Trophoblast cell (in vitro differentiated cells and primary cell): Measurements from ENCODE around the gene FBLN5. TPM values are rescaled to one million over a fixed set of nuclear protein-coding genes. Genes with fewer than 3 reads are reported as not detected.

Experiments used
- DNase-seq, 2 donors: peaks; one replicate each; pipeline ENCODE4 v3.0.0-alpha.2; 2016
- H2AFZ ChIP-seq: 2 replicates; pipeline ENCODE4 v1.6.1; 2013; ENCODE audit warnings: low read length, moderate library complexity, mild to moderate bottlenecking; ENCODE audit not compliant: insufficient read depth, poor library complexity
- H2AK5ac ChIP-seq: 2 replicates; pipeline ENCODE4 v1.6.1; 2013; ENCODE audit warnings: mild to moderate bottlenecking, low read length
- H2BK120ac ChIP-seq: 2 replicates; pipeline ENCODE4 v1.6.1; 2013; ENCODE audit warnings: low read length, mild to moderate bottlenecking, moderate library complexity; ENCODE audit not compliant: insufficient read depth, poor library complexity
- H2BK12ac ChIP-seq: 2 replicates; pipeline ENCODE4 v1.6.1; 2013; ENCODE audit warnings: mild to moderate bottlenecking, low read length, moderate library complexity
- H2BK5ac ChIP-seq: 2 replicates; pipeline ENCODE4 v1.6.1; 2013; ENCODE audit warnings: low read length, low read depth, moderate library complexity, mild to moderate bottlenecking; ENCODE audit not compliant: poor library complexity
- H3K14ac ChIP-seq: 2 replicates; pipeline ENCODE4 v1.6.1; 2013; ENCODE audit warnings: mild to moderate bottlenecking, low read length
- H3K18ac ChIP-seq: 2 replicates; pipeline ENCODE4 v1.6.1; 2013; ENCODE audit warnings: mild to moderate bottlenecking, low read length
- H3K23ac ChIP-seq: 2 replicates; pipeline ENCODE4 v1.6.1; 2013; ENCODE audit warnings: low read length
- H3K27ac ChIP-seq: 2 replicates; pipeline ENCODE4 v1.5.1; 2013; ENCODE audit warnings: low read depth, mild to moderate bottlenecking, inconsistent platforms, low read length, moderate library complexity
- H3K27me3 ChIP-seq: 2 replicates; pipeline ENCODE4 v1.6.1; 2013; ENCODE audit warnings: inconsistent platforms, mild to moderate bottlenecking, low read length, moderate library complexity; ENCODE audit not compliant: insufficient read depth
- H3K36me3 ChIP-seq, 2 experiments: 1 replicate in 1 of 2; 2 replicates in 1 of 2; pipeline ENCODE4 v1.6.1; 2013; ENCODE audit warnings: low read length in 2 of 2, mild to moderate bottlenecking in 2 of 2, moderate library complexity in 1 of 2; ENCODE audit not compliant: insufficient read depth in 2 of 2, control insufficient read depth in 1 of 2
- H3K4ac ChIP-seq: 2 replicates; pipeline ENCODE4 v1.6.1; 2013; ENCODE audit warnings: low read depth, mild to moderate bottlenecking, low read length, moderate library complexity
- H3K4me1 ChIP-seq, 2 experiments: 1 replicate in 1 of 2; 2 replicates in 1 of 2; pipeline ENCODE4 v1.6.1; 2013; ENCODE audit warnings: low read length in 2 of 2, mild to moderate bottlenecking in 2 of 2, moderate library complexity in 1 of 2; ENCODE audit not compliant: insufficient read depth in 2 of 2, control insufficient read depth in 1 of 2
- H3K4me2 ChIP-seq: 2 replicates; pipeline ENCODE4 v1.6.1; 2013; ENCODE audit warnings: inconsistent platforms, mild to moderate bottlenecking, low read length, moderate library complexity
- H3K4me3 ChIP-seq: 2 replicates; pipeline ENCODE4 v1.5.1; 2013; ENCODE audit warnings: mild to moderate bottlenecking, low read depth, low read length, inconsistent platforms
- H3K79me1 ChIP-seq: one replicate; pipeline ENCODE4 v1.6.1; 2013; ENCODE audit warnings: low read length
- H3K79me2 ChIP-seq: 2 replicates; pipeline ENCODE4 v1.6.1; 2013; ENCODE audit warnings: low read length, mild to moderate bottlenecking; ENCODE audit not compliant: control insufficient read depth, insufficient read depth, poor library complexity
- H3K9ac ChIP-seq: 2 replicates; pipeline ENCODE4 v1.6.1; 2013; ENCODE audit warnings: mild to moderate bottlenecking, low read length
- H3K9me3 ChIP-seq: 2 replicates; pipeline ENCODE4 v1.6.1; 2013; ENCODE audit warnings: low read depth, mild to moderate bottlenecking, control low read depth, inconsistent platforms, low read length; ENCODE audit not compliant: insufficient read depth
- H4K12ac ChIP-seq: 2 replicates; pipeline ENCODE4 v1.6.1; 2013; ENCODE audit warnings: low read depth, mild to moderate bottlenecking, low read length, moderate library complexity
- H4K8ac ChIP-seq: 2 replicates; pipeline ENCODE4 v1.6.1; 2013; ENCODE audit warnings: low read depth, mild to moderate bottlenecking, low read length, moderate library complexity
- H4K91ac ChIP-seq: one replicate; pipeline ENCODE4 v1.6.1; 2013; ENCODE audit warnings: low read depth, mild to moderate bottlenecking, low read length, moderate library complexity
- WGBS: extraction: QIAGEN DNeasy Blood & Tissue Kit; methylation state at CpG from one replicate; pipeline ENCODE4 v1.1.7; 2013; ENCODE audit warnings: missing lambda C conversion rate; ENCODE audit not compliant: insufficient read length, insufficient coverage; ENCODE audit errors: extremely low coverage; 5-methylcytosine and 5-hydroxymethylcytosine counted together
- polyA plus RNA-seq: library from polyadenylated mRNA; stranded (reverse); fragments of 200-250 nt; gene quantifications from 2 replicates; pipeline ENCODE4 v1.2.3, GENCODE V29; 2013

Gene FBLN5, protein sequence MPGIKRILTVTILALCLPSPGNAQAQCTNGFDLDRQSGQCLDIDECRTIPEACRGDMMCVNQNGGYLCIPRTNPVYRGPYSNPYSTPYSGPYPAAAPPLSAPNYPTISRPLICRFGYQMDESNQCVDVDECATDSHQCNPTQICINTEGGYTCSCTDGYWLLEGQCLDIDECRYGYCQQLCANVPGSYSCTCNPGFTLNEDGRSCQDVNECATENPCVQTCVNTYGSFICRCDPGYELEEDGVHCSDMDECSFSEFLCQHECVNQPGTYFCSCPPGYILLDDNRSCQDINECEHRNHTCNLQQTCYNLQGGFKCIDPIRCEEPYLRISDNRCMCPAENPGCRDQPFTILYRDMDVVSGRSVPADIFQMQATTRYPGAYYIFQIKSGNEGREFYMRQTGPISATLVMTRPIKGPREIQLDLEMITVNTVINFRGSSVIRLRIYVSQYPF
- polyA plus RNA-seq, result 17.9 and 18.1 TPM in 2 replicates

GRCh38 chr14:91947475-91948184, at the start of gene FBLN5:
Gene FBLN5 (minus strand): TSS chr14:91947694. CDS start chr14:91947229, 465 bp downstream.
- no peak within 1 kb of the TSS for H3K14ac ChIP-seq
- peak within 1 kb of the TSS; percentile 41 for H3K4ac ChIP-seq
- H3K4me3 ChIP-seq, result peak within 1 kb of the TSS; percentile 71
- H2BK12ac ChIP-seq, result peak within 1 kb of the TSS; percentile 79
- peak within 1 kb of the TSS; percentile 68 for H3K4me2 ChIP-seq
- H3K9me3 ChIP-seq, result no peaks in the 10 kb centered on the region
- H4K91ac ChIP-seq, result peak within 1 kb of the TSS; percentile 39
- no peaks in the 10 kb centered on the region for H3K79me2 ChIP-seq
- H3K27me3 ChIP-seq, result no peaks in the 10 kb centered on the region
- no peak within 1 kb of the TSS for H2AK5ac ChIP-seq
- H3K4me1 ChIP-seq, result peaks cover 2 to 5% of the 10 kb centered on the region in 2 experiments
- peak within 1 kb of the TSS; percentile 51 for H4K12ac ChIP-seq
- peak within 1 kb of the TSS; percentile 72 for H4K8ac ChIP-seq
- no peak within 1 kb of the TSS for H3K23ac ChIP-seq
- H3K79me1 ChIP-seq, result peaks cover 7% of the 10 kb centered on the region
- H2BK120ac ChIP-seq, result peak within 1 kb of the TSS; percentile 65
- H3K27ac ChIP-seq, result no peak within 1 kb of the TSS
- peak; percentile 22 to 61 for DNase-seq
- H2BK5ac ChIP-seq, result peak within 1 kb of the TSS; percentile 35
- WGBS, result no CpG with 5 or more reads among the region's 54 CpGs
- peak within 1 kb of the TSS; percentile 51 for H3K18ac ChIP-seq
- H2AFZ ChIP-seq, result peak within 1 kb of the TSS; percentile 78
- no peak within 1 kb of the TSS for H3K9ac ChIP-seq
- no peaks in the 10 kb centered on the region for H3K36me3 ChIP-seq

- Histone ChIP-seq H2BK5ac (no peak overlapping the region), H3K4me1 (no peaks in the 10 kb centered on the region), H4K91ac (no peak overlapping the region), H2BK120ac (no peak overlapping the region), H3K27ac (no peak overlapping the region), H3K4me3 (no peak overlapping the region), H4K12ac (no peak overlapping the region), H3K18ac (no peak overlapping the region), H2BK12ac (no peak overlapping the region), H3K27me3 (no peaks in the 10 kb centered on the region), H3K36me3 (peaks cover 6 to 8% of the 10 kb centered on the region in 2 experiments), H3K79me2 (no peaks in the 10 kb centered on the region), H3K9me3 (no peaks in the 10 kb centered on the region), H4K8ac (no peak overlapping the region), H2AFZ (no peak overlapping the region), H3K4ac (no peak overlapping the region), H3K4me2 (no peak overlapping the region), H3K23ac (no peak overlapping the region), H3K9ac (no peak overlapping the region), H2AK5ac (no peak overlapping the region), H3K79me1 (no peaks in the 10 kb centered on the region), H3K14ac (no peak overlapping the region)
- whole genome bisulfite sequencing, result no CpG with 5 or more reads among the region's 2 CpGs
- peak in 1 of 2 donors; percentile 57 for DNase-seq
These were observed 49.5 kb upstream of the FBLN5 start for GRCh38 chr14:91996948-91997371.

DNA sequence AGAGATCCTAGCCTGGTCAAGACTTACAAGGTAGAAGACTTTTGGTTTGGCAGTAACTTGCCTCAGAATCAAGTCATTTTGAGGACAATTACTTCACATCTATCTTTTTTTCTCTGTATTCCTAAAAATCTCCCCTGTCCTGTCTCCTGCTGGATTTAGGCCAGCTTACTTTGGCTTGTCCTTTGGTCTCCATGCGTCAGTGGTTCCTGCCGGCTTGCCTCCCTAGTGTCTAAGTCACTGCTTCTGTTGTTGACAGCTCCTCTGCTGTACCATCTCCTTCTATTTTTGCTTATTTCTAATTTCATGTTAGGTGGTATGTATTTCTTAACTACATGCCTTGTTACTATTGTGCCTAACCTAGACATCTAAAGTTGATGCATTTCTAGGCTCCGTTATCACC, 39.7 kb upstream of the FBLN5 start:
- H3K18ac ChIP-seq, result no peak overlapping the region

DNA sequence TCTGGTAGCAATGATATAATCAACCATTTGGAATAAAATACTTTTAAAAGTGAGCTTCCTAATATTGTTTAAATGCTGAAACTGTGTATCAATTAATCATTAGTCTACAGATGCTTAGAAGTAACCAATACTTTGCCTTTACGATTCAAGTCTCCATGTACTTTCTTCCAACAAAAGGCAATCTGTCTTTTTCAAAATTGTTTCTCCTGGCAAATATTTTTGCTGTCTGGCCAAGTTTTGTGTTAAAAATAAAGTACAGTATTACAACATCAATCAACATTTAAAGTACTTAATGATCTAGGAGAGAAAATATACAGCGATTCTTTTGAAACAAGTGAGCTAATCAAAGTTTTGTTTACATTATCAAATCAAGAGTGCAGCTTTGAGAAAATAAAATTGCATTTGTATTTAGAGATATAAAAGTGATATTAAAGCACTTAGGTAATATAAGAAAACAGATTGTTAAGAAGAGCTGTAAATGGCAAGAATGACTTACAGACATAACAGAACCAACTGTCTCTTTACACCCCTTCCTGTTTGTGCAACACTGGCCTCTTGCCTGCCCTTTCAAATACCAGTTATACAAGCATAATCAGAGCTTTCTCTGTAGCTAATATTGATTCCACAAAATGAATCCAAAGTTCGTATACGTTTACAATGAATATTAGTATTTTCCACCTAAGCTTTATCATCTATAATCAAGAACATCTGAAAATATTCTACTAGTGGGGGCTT, 38.2 kb upstream of the FBLN5 start:
- H2BK5ac ChIP-seq, result no peak overlapping the region
- H3K18ac ChIP-seq, result no peak overlapping the region
- H3K9me3 ChIP-seq, result no peaks in the 10 kb centered on the region
- H3K4me3 ChIP-seq, result no peak overlapping the region
- WGBS, result no CpG with 5 or more reads among the region's 4 CpGs
- H3K9ac ChIP-seq, result no peak overlapping the region
- no peak for DNase-seq
- peaks cover 4 to 9% of the 10 kb centered on the region in 2 experiments for H3K36me3 ChIP-seq
- H2AFZ ChIP-seq, result no peak overlapping the region
- no peaks in the 10 kb centered on the region for H3K79me1 ChIP-seq
- no peak overlapping the region for H2AK5ac ChIP-seq
- H3K4ac ChIP-seq, result no peak overlapping the region
- no peak overlapping the region for H3K4me2 ChIP-seq
- H3K23ac ChIP-seq, result no peak overlapping the region
- H3K14ac ChIP-seq, result no peak overlapping the region
- H3K79me2 ChIP-seq, result no peaks in the 10 kb centered on the region
- H2BK12ac ChIP-seq, result no peak overlapping the region
- no peaks in the 10 kb centered on the region for H3K4me1 ChIP-seq
- no peak overlapping the region for H3K27ac ChIP-seq
- no peak overlapping the region for H2BK120ac ChIP-seq
- H3K27me3 ChIP-seq, result no peaks in the 10 kb centered on the region
- H4K91ac ChIP-seq, result no peak overlapping the region
- no peak overlapping the region for H4K8ac ChIP-seq
- H4K12ac ChIP-seq, result no peak overlapping the region

More for the DNA sequence above, 39.7 kb upstream of the FBLN5 start:
- no CpG with 5 or more reads among the region's 3 CpGs for WGBS
- Histone ChIP-seq H3K36me3 (peaks cover 4 to 11% of the 10 kb centered on the region in 2 experiments), H3K4me3 (no peak overlapping the region), H4K8ac (no peak overlapping the region), H2AK5ac (no peak overlapping the region), H3K14ac (no peak overlapping the region), H3K27ac (no peak overlapping the region), H2BK5ac (no peak overlapping the region), H3K4me2 (no peak overlapping the region), H3K79me1 (no peaks in the 10 kb centered on the region), H3K4ac (no peak overlapping the region), H2BK12ac (no peak overlapping the region), H3K9ac (no peak overlapping the region), H3K23ac (no peak overlapping the region), H2AFZ (no peak overlapping the region), H3K27me3 (no peaks in the 10 kb centered on the region), H3K79me2 (no peaks in the 10 kb centered on the region), H3K4me1 (no peaks in the 10 kb centered on the region), H3K9me3 (no peaks in the 10 kb centered on the region), H2BK120ac (no peak overlapping the region), H4K12ac (no peak overlapping the region), H4K91ac (no peak overlapping the region)
- DNase-seq, result no peak
